Measurements from ENCODE around the gene TRIM64. TPM values are rescaled to one million over a fixed set of nuclear protein-coding genes. Genes with fewer than 3 reads are reported as not detected.
A peak's percentile ranks its signal among the peaks of the same experiment; 100 is the strongest.
"Not testable (repeated sequence)": the region's sequence is repeated elsewhere in the genome, so short reads cannot be mapped to it uniquely, and the experiment has no call there.

Gene TRIM64, protein sequence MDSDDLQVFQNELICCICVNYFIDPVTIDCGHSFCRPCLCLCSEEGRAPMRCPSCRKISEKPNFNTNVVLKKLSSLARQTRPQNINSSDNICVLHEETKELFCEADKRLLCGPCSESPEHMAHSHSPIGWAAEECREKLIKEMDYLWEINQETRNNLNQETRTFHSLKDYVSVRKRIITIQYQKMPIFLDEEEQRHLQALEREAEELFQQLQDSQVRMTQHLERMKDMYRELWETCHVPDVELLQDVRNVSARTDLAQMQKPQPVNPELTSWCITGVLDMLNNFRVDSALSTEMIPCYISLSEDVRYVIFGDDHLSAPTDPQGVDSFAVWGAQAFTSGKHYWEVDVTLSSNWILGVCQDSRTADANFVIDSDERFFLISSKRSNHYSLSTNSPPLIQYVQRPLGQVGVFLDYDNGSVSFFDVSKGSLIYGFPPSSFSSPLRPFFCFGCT
- total RNA-seq, result not detected

DNA sequence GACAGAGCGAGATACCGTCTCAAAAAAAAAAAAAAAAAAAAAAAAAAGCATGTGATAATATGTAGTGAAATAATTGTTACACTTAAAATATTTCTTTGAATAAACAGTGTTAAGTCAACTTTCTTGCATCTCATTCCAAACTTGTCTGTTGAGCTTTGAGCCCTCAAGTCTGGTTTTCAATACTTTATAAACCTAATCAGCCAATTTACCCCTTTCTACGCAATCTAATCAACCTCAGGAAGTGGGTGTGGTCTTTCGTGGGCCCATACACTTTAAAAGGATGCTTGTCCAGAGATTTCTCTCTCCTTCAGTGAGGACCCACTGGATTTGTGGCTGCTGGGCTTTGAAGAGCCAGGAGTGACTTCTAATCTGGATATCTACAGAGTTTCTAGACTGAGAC is at the start of gene TRIM64:
Gene TRIM64 (plus strand): TSS at position 301 of the 400 bp plus-strand sequence. CDS start 2,467 bp downstream, outside the sequence.
- DNase-seq, H3K4me1 ChIP-seq, H3K4me3 ChIP-seq, H3K27ac ChIP-seq, H3K36me3 ChIP-seq, H3K9me3 ChIP-seq, H3K27me3 ChIP-seq: not testable (repeated sequence)

GRCh38 chr11:89922195-89922660 is 43.6 kb upstream of the TRIM64 start, which contains the start of gene TRIM49D1:
Gene TRIM49D1 (minus strand): TSS chr11:89922245. CDS start chr11:89917710, 4,535 bp downstream.
- H3K27me3 ChIP-seq, result no peaks in the 10 kb centered on the region
- H3K4me1 ChIP-seq, result no peaks in the 10 kb centered on the region
- TF ChIP-seq, protein P1, sequence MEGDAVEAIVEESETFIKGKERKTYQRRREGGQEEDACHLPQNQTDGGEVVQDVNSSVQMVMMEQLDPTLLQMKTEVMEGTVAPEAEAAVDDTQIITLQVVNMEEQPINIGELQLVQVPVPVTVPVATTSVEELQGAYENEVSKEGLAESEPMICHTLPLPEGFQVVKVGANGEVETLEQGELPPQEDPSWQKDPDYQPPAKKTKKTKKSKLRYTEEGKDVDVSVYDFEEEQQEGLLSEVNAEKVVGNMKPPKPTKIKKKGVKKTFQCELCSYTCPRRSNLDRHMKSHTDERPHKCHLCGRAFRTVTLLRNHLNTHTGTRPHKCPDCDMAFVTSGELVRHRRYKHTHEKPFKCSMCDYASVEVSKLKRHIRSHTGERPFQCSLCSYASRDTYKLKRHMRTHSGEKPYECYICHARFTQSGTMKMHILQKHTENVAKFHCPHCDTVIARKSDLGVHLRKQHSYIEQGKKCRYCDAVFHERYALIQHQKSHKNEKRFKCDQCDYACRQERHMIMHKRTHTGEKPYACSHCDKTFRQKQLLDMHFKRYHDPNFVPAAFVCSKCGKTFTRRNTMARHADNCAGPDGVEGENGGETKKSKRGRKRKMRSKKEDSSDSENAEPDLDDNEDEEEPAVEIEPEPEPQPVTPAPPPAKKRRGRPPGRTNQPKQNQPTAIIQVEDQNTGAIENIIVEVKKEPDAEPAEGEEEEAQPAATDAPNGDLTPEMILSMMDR (IDR thresholded peaks at IDR 0.05), result no peak
- no peak for TF ChIP-seq POLR2A (IDR thresholded peaks at IDR 0.05)
- no peaks in the 10 kb centered on the region for H3K36me3 ChIP-seq
- DNase-seq, result no peak
- no peaks in the 10 kb centered on the region for H3K9me3 ChIP-seq
- no peak within 1 kb of the TSS for H3K4me3 ChIP-seq
- H3K27ac ChIP-seq, result no peak within 1 kb of the TSS

DNA sequence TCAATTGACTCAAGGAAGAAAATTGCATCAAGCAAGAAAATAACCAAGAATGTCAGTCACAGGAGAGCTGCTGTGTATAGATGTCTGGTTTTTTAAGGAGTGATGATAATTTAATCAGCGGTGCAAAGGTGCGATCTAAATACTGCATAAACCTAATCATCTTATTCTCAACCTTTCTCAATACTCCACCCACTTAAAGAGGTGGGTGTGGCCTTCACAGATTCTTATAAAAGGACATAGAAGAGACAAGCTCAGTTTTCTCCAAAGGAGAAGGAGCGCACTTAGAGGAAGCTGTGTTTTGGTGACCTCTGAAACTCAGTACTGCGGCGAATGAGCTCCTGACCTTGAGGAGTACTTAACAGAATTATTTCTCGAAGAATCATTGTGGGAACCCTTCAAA is 42.1 kb upstream of the TRIM64 start, which contains the start of gene TRIM49D2:
Gene TRIM49D2 (plus strand): TSS at position 301 of the 400 bp plus-strand sequence. CDS start 2,698 bp downstream, outside the sequence.
- not testable (repeated sequence) for H3K4me3 ChIP-seq, H3K27ac ChIP-seq, H3K4me1 ChIP-seq, H3K36me3 ChIP-seq, H3K27me3 ChIP-seq, H3K9me3 ChIP-seq, DNase-seq

GRCh38 chr11:89960833-89961232 is 5.0 kb upstream of the TRIM64 start:
- peak in 1 of 3 donors; percentile 21 for DNase-seq
- not testable (repeated sequence) for H3K27ac ChIP-seq, H3K27me3 ChIP-seq, H3K36me3 ChIP-seq, H3K9me3 ChIP-seq, H3K4me1 ChIP-seq, H3K4me3 ChIP-seq

Small RNA genes within 50 kb of the gene (small RNA-seq; reads per million reads assigned to genes)
- gene AP004607.1, result 0 reads per million in 2 donors

Other genes starting within 250 kb of the TRIM64 start
- gene TRIM49, start 157.5 kb upstream of the TRIM64 start, total RNA-seq, result not detected
- not detected for gene TRIM64B, start 87.5 kb upstream of the TRIM64 start, total RNA-seq
- not detected for gene TRIM49D1, start 43.8 kb upstream of the TRIM64 start, total RNA-seq
- gene TRIM49D2, start 42.0 kb upstream of the TRIM64 start, total RNA-seq, result not detected
- not detected for gene TRIM49C, start 65.1 kb downstream of the TRIM64 start, total RNA-seq
- not detected for gene UBTFL1, start 119.9 kb downstream of the TRIM64 start, total RNA-seq
- 1 to 10 TPM in 3 of 4 donors, not detected in 1; 1.7 to 7.0 (median 4.2) TPM for gene NAALAD2, start 168.6 kb downstream of the TRIM64 start, total RNA-seq